ENCODE results near the gene MED8. TPM values are rescaled to one million over a fixed set of nuclear protein-coding genes. Genes with fewer than 3 reads are reported as not detected.

The MED8 gene
- total and polyA plus RNA-seq, 2 donors from 2014 or later, result 36.5 to 44.3 TPM

GRCh38 chr1:43334453-43335205 is 55.0 kb downstream of the MED8 start:
- Histone ChIP-seq H3K27ac (ENCODE audit: low read depth in 2 of 2, low read length in 2 of 2) (no peak overlapping the region), H3K4me1 (ENCODE audit: control insufficient read depth in 2 of 3, insufficient read depth in 2 of 3, low read depth in 1 of 3, low read length in 3 of 3) (no peaks in the 10 kb centered on the region), H3K36me3 (ENCODE audit: control insufficient read depth in 2 of 3, insufficient read depth in 3 of 3, low read length in 3 of 3) (no peaks in the 10 kb centered on the region), H3K27me3 (ENCODE audit: control insufficient read depth, insufficient read depth, low read length) (no peaks in the 10 kb centered on the region), H3K9me3 (ENCODE audit: control insufficient read depth in 2 of 3, insufficient read depth in 1 of 3, low read length in 3 of 3) (no peaks in the 10 kb centered on the region), H3K9ac (ENCODE audit: low read length in 3 of 3) (no peak overlapping the region), H3K4me3 (ENCODE audit: low read length in 3 of 3) (no peak overlapping the region)
- intact Hi-C loops (cut with DNase I), result no loop called here
- no peak for TF ChIP-seq CTCF (IDR thresholded peaks at IDR 0.05; ENCODE audit: borderline replicate concordance, extremely low read depth, insufficient read depth)
- FAIRE-seq (no peak), DNase-seq (no peak)

Small RNAs within 50 kb of the gene (microRNA-seq; reads per million reads assigned to microRNA genes)
- gene MIR6734, result not detected

Other genes with a start within 250 kb of the MED8 start
- 52.5 TPM for gene EBNA1BP2, start 217.5 kb downstream of the MED8 start, total RNA-seq
- gene EBNA1BP2, start 217.5 kb downstream of the MED8 start, polyA plus RNA-seq (ENCODE audit: insufficient read depth, low read depth, low replicate concordance), result 98.8 TPM
- 2.3 TPM for gene CFAP57, start 217.5 kb downstream of the MED8 start, total RNA-seq
- gene CFAP57, start 217.5 kb downstream of the MED8 start, polyA plus RNA-seq (ENCODE audit: insufficient read depth, low read depth, low replicate concordance), result 0.34 TPM
- 17.5 TPM for gene TMEM125, start 119.8 kb downstream of the MED8 start, total RNA-seq
- 22.0 TPM for gene TMEM125, start 119.8 kb downstream of the MED8 start, polyA plus RNA-seq (ENCODE audit: insufficient read depth, low read depth, low replicate concordance)
- gene C1orf210, start 104.2 kb downstream of the MED8 start, total RNA-seq, result 21.1 TPM
- 33.3 TPM for gene C1orf210, start 104.2 kb downstream of the MED8 start, polyA plus RNA-seq (ENCODE audit: insufficient read depth, low read depth, low replicate concordance)
- 46.3 TPM for gene TIE1, start 88.8 kb downstream of the MED8 start, total RNA-seq
- gene TIE1, start 88.8 kb downstream of the MED8 start, polyA plus RNA-seq (ENCODE audit: insufficient read depth, low read depth, low replicate concordance), result 15.0 TPM
- gene MPL, start 52.0 kb downstream of the MED8 start, total RNA-seq, result 0.25 TPM
- gene MPL, start 52.0 kb downstream of the MED8 start, polyA plus RNA-seq (ENCODE audit: insufficient read depth, low read depth, low replicate concordance), result not detected
- gene CDC20, start 30.8 kb downstream of the MED8 start, total RNA-seq, result 2.7 TPM
- gene CDC20, start 30.8 kb downstream of the MED8 start, polyA plus RNA-seq (ENCODE audit: insufficient read depth, low read depth, low replicate concordance), result 3.9 TPM
- gene ELOVL1, start 21.8 kb downstream of the MED8 start, total RNA-seq, result 85.1 TPM
- 86.0 TPM for gene ELOVL1, start 21.8 kb downstream of the MED8 start, polyA plus RNA-seq (ENCODE audit: insufficient read depth, low read depth, low replicate concordance)
- gene SZT2, start 99 bp upstream of the MED8 start, total RNA-seq, result 66.8 TPM
- 10.4 TPM for gene SZT2, start 99 bp upstream of the MED8 start, polyA plus RNA-seq (ENCODE audit: insufficient read depth, low read depth, low replicate concordance)
- gene HYI, start 64.1 kb upstream of the MED8 start, total RNA-seq, result 50.5 TPM
- gene HYI, start 64.1 kb upstream of the MED8 start, polyA plus RNA-seq (ENCODE audit: insufficient read depth, low read depth, low replicate concordance), result 91.2 TPM
- gene PTPRF, start 141.1 kb upstream of the MED8 start, total RNA-seq, result 197 TPM
- 39.5 TPM for gene PTPRF, start 141.1 kb upstream of the MED8 start, polyA plus RNA-seq (ENCODE audit: insufficient read depth, low read depth, low replicate concordance)